Measurements from ENCODE around the gene MYH15. TPM values are rescaled to one million over a fixed set of nuclear protein-coding genes. Genes with fewer than 3 reads are reported as not detected.

Gene MYH15
- total and polyA plus RNA-seq, 2 of the 4 experiments (the other 2 are of a cell fraction), result 0.10 to 0.36 TPM

- H3K14ac ChIP-seq (replicated peaks; ENCODE audit: low read depth, low read length), result no peak overlapping the region
- no peak overlapping the region for H3K27ac ChIP-seq (ENCODE audit: insufficient read depth, low read length)
- H3K4me2 ChIP-seq (ENCODE audit: low read depth, low read length), result no peak overlapping the region
- no peak overlapping the region for H2AK5ac ChIP-seq (ENCODE audit: low read depth, low read length)
- ChIA-PET POLR2A (ENCODE audit: unreplicated experiment) (no interaction called here), CTCF (interaction anchor here (1.5 kb wide), 1 partner anchor 14 kb away, joined by 3 read pairs; no protein-coding TSS in a partner anchor)
- dilution Hi-C loops (cut with HindIII; ENCODE audit: low sequenced_read_pairs, unreplicated experiment) (no loop called here), in situ Hi-C loops (cut with MboI; ENCODE audit: low sequenced_read_pairs) (no loop called here), intact Hi-C loops (cut with micrococcal nuclease) (no loop called here)
- no peak overlapping the region for H2BK120ac ChIP-seq (ENCODE audit: low read depth, low read length)
- H3K56ac ChIP-seq (ENCODE audit: extremely low read depth, insufficient read depth, low read length), result no peak overlapping the region
- no peak overlapping the region for H2BK20ac ChIP-seq (ENCODE audit: low read depth, low read length)
- no CpG with 5 or more reads among the region's 2 CpGs for WGBS, 2 experiments (ENCODE audit: extremely low coverage in 2 of 2, insufficient read length in 1 of 2)
- BruUV-seq (replicated peaks), result no TSS peak
- no peak overlapping the region for H3K9ac ChIP-seq (ENCODE audit: low read depth, low read length)
- H2AK9ac ChIP-seq (replicated peaks; ENCODE audit: low read depth, low read length, poor library complexity), result no peak overlapping the region
- no peaks in the 10 kb centered on the region for H4K20me1 ChIP-seq (ENCODE audit: insufficient read depth, low read length)
- H3K79me1 ChIP-seq (ENCODE audit: low read depth in 1 of 2, low read length in 2 of 2), result no peaks in the 10 kb centered on the region
- no peak overlapping the region for H4K8ac ChIP-seq (ENCODE audit: low read depth in 2 of 2, low read length in 2 of 2)
- H3K36me3 ChIP-seq (ENCODE audit: control insufficient read depth, insufficient read depth, low read length), result no peaks in the 10 kb centered on the region
- no peak overlapping the region for H3K4ac ChIP-seq (ENCODE audit: low read depth, low read length)
- no peak overlapping the region for H2BK5ac ChIP-seq (ENCODE audit: low read depth, low read length, poor library complexity, severe bottlenecking)
- no peak overlapping the region for H3K4me3 ChIP-seq (ENCODE audit: insufficient read depth, low read depth, low read length)
- H3K23ac ChIP-seq (ENCODE audit: low read depth, low read length), result no peak overlapping the region
- no peak overlapping the region for H4K91ac ChIP-seq (ENCODE audit: insufficient read depth, low read depth, low read length)
- no peak overlapping the region for H3K18ac ChIP-seq (ENCODE audit: low read depth, low read length)
- H3K9me1 ChIP-seq (ENCODE audit: insufficient read depth, low read length), result no peaks in the 10 kb centered on the region
- no peak overlapping the region for H2AFZ ChIP-seq (replicated peaks; ENCODE audit: low read length, poor library complexity)
- H2BK15ac ChIP-seq (ENCODE audit: low read depth, low read length), result no peak overlapping the region
- H3K27me3 ChIP-seq (ENCODE audit: control insufficient read depth, insufficient read depth, low read length), result peaks cover 1% of the 10 kb centered on the region; the same call in 1 of the 2 replicates
- no peaks in the 10 kb centered on the region for H3K4me1 ChIP-seq (ENCODE audit: control insufficient read depth, insufficient read depth, low read length)
- H3K9me3 ChIP-seq (ENCODE audit: control insufficient read depth, insufficient read depth, low read length), result no peaks in the 10 kb centered on the region
- no peak overlapping the region for H4K5ac ChIP-seq (ENCODE audit: low read depth, low read length)
- DNase-seq, result no peak
- no peak for ATAC-seq (ENCODE audit: low read depth)
- TF ChIP-seq NFE2L2 (IDR thresholded peaks at IDR 0.05; ENCODE audit: low read depth, low read length) (no peak), ELK1 (IDR thresholded peaks at IDR 0.05; ENCODE audit: borderline replicate concordance, low read depth, low read length) (no peak), RFX5 (IDR thresholded peaks at IDR 0.05; ENCODE audit: low read depth, low read length) (no peak)
- TF ChIP-seq, protein P1, sequence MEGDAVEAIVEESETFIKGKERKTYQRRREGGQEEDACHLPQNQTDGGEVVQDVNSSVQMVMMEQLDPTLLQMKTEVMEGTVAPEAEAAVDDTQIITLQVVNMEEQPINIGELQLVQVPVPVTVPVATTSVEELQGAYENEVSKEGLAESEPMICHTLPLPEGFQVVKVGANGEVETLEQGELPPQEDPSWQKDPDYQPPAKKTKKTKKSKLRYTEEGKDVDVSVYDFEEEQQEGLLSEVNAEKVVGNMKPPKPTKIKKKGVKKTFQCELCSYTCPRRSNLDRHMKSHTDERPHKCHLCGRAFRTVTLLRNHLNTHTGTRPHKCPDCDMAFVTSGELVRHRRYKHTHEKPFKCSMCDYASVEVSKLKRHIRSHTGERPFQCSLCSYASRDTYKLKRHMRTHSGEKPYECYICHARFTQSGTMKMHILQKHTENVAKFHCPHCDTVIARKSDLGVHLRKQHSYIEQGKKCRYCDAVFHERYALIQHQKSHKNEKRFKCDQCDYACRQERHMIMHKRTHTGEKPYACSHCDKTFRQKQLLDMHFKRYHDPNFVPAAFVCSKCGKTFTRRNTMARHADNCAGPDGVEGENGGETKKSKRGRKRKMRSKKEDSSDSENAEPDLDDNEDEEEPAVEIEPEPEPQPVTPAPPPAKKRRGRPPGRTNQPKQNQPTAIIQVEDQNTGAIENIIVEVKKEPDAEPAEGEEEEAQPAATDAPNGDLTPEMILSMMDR (conservative IDR thresholded peaks at IDR 0.05; ENCODE audit: low read depth, low read length), result no peak
Observed at GRCh38 chr3:108512671-108513070, 2.3 kb upstream of the MYH15 start.

Measured in IMR-90 (cell line).